Measurements from ENCODE around the gene NAP1L2.
"Not testable (repeated sequence)": the region's sequence is repeated elsewhere in the genome, so short reads cannot be mapped to it uniquely, and the experiment has no call there.

Gene NAP1L2

DNA sequence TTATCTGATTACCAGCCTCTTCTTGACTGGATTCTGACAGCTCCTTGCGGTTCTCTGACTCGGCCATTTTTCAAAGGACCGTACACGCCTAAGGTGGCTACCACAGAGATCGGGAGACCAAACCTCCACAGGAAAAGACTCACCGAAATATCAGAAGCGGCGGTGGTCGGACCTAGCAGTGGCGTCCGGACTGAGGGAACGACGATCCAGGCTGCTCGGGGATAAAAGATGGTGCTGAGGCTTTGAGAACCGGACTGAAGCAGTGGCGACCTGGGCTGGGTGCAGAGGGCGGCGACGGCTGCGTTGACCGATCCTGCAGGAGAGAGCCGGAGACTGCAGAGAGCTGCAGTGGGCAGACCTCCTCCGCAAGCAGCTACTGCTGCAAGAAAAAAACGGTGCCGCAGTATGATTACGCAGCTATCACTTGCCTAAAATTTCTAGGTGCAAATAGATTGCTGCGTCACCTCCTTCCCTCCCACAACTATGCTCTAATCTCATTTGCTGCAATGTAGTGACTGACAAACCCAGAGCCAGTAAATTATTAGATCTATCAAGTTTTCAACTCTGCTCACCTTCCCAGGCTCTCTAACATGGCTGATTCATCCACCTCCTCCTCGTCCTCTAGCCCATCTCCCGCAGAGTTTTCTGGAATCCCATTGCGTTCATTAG lies at the start of gene NAP1L2:
Gene NAP1L2 (minus strand): TSS at position 426 of the 669 bp plus-strand sequence. CDS start 359 bp downstream, at position 67.
- DNase-seq (ENCODE audit: low spot score): peak; percentile 53

DNA sequence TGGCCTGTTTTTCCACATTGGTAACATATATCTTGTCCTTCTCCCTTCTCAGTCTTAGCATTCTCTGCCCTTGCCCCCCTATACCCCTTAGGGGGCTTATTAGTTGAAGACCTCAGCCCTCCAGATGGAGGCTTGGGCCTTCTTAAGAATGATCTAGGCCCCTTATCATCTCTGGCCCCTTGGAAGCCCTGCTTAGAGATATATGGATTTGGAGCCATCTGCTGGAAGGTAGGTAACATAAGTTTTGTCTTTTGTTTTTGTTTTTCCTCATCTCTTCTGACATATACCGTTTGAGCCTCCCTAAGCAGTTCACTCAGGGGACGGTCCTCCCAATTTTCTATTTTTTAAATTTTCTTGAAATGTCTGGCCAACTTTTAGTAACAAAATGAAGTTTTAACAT lies 48.3 kb upstream of the NAP1L2 start:
- peak; percentile 30 for DNase-seq (ENCODE audit: low spot score)

DNA sequence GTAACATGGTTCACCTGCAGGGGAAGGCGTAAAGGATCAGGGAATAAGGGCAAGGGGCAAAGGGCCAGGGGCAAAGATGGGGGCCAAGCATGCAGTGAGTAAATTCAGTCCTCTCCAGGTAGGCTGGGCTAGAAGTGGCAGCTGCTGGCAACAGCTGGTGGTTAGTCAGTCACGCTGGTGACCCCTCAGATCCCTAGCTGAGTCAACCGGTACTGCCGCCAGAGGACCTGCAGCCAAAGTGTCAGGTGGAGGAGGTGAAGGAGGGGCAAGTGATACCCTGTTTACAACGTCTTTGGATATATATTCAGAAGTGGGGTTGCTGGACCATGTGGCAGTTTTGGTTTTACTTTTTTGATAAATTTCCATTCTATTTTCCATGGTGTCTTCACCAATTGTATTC lies 24.6 kb upstream of the NAP1L2 start:
- DNase-seq (ENCODE audit: low spot score): no peak

DNA sequence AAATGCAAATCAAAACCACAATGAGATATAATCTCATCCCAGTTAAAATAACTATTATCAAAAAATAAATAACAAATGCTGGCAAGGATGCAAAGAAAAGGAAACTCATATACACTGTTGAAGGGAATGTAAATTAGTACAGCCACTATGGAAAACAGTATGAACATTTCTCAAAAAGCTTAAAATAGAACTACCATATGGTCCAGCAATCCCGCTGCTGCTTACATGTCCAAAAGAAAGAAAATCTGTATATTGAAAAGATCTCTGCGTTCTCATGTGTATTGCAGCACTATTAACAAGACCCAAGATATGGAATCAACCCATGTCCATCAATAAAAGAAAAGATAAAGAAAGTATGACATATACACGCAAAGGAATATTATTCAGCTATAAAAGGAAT lies 3.0 kb upstream of the NAP1L2 start:
- no peak for DNase-seq (ENCODE audit: low spot score)

- DNase-seq (ENCODE audit: low spot score): no peak
Observed at GRCh38 chrX:73215246-73215645, 595 bp upstream of the NAP1L2 start.

GRCh38 chrX:73213734-73214425 lies 771 bp downstream of the NAP1L2 start:
- peak; percentile 22 for DNase-seq (ENCODE audit: low spot score)

- no peak for DNase-seq (ENCODE audit: low spot score)
Observed at GRCh38 chrX:73206366-73206765, 8.3 kb downstream of the NAP1L2 start.

DNA sequence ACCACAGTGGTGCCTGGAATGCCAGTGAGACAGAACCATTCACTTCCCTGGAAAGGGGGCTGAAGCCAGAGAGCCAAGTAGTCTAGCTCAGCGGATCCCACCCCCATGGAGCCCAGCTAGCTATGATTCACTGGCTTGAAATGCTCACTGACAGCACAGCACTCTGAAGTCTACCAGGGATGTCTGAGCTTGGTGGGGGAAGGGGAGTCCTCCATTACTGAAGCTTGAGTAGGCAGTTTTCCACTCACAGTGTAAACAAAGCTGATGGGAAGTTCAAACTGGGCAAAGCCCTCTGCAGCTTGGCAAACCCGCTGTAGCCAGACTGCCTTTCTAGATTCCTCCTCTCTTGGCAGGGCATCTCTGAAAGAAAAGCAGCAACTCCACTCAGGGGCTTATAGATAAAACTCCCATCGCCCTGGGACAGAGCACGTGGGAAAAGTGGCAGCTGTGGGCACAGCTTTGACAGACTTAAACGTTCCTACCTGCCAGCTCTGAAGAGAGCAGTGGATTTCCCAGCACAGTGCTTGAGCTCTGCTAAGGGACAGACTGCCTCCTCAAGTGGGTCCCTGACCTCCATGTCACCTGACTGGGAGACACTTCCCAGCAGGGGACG lies 32.0 kb downstream of the NAP1L2 start:
- no peak for DNase-seq (ENCODE audit: low spot score)

DNA sequence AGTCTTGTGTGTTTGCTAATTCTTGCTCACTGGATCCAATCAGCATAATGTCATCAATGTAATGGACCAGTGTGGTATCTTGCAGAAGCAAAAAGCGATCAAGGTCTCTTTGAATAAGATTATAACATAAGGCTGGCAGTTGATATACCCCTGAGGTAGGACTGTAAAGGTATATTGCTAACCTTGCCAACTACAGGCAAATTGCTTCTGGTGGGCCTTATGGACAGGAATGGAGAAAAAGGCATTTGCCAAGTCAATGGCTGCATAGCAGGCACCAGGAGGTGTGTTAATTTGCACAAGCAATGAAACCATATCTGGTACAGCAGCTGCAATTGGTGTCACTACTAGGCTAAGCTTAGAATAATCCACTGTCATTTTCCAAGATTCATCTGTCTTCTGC lies 45.7 kb downstream of the NAP1L2 start:
- DNase-seq (ENCODE audit: low spot score): not testable (repeated sequence)
